Frontal cortex (tissue), 4 donors: ENCODE measurements around the gene TENM3. TPM values are rescaled to one million over a fixed set of nuclear protein-coding genes. Genes with fewer than 3 reads are reported as not detected.

Experiments used
- DNase-seq, 2 donors: peaks; one replicate each; pipeline ENCODE4 v3.0.0; 2012; ENCODE audit warnings: low spot score in 2 of 2
- FAIRE-seq: peaks from 2 replicates; lab custom pipeline; 2012; peaks lifted over from hg19 to GRCh38; lab: Jason Lieb, UNC
- total RNA-seq: library from RNA; depleted of rRNA; stranded (reverse); fragments of >200 nt; gene quantifications from one replicate; pipeline ENCODE4 v1.2.3, GENCODE V29; 2014
- donor health status: control.
- donor health status: control.
- donor health status: control.

Gene TENM3
- total RNA-seq, 1 donor from 2014 or later, result 78.3 TPM

DNA sequence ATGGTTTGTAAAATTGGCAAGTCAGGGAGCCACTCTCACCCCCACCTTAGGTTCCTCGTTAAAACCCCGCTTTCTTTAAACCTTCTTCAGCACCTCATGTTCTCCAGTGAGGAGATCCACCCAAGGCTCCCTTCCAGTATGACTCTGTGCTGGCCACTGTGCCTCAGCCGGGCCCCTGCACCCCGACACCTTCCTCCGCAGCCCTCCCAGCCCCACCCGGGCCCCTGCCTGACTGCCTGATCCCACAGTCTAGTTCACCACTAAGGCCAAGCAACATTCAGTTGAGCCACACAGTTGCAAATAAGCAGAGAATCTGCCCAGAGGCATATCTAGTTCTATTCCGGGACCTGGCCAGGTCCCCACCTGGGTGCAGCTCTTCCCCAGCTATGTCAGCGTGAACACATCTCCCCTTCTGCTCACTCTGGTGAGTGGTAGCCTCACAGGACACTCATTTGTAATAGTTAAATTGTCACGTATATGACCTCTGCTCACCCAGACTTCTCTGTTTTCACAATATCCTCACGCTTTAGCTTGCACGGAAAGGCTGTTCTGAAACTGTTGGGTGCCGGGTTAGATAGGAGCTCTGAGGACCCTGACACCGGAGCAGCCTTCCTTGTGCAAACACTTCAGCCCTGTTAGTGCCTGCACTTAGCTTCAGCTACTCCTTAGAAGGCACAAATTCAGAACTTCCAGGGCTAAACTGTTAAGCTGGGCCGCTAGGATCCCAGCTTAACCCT is 527.2 kb downstream of the TENM3 start:
- FAIRE-seq, result no peak
- no peak for DNase-seq

DNA sequence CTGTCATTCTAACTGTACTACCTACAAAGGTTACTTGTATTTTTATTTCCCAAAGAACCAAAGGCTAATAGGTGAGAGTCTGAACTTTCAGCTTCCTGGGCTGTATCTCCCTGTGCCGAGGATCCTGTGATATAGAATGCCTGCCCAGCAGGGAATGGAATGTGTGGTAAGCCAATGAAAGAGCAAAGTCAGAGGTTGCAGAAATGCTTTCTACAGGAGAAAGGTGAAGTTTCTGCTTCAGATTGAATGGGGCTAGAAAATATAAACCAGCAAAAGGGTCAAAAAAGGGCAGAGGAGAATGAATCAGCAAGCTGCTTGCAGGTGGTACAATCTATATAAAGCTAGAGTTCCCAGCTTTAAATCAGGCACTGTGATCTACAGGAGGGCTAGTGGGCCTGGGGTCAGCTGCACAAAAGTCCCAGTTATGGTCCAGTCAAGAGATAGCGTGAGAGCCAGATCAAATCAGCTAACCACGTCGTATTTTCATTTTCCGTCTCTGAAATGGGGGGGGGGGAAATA is 527.9 kb downstream of the TENM3 start:
- FAIRE-seq, result no peak
- DNase-seq, result no peak

DNA sequence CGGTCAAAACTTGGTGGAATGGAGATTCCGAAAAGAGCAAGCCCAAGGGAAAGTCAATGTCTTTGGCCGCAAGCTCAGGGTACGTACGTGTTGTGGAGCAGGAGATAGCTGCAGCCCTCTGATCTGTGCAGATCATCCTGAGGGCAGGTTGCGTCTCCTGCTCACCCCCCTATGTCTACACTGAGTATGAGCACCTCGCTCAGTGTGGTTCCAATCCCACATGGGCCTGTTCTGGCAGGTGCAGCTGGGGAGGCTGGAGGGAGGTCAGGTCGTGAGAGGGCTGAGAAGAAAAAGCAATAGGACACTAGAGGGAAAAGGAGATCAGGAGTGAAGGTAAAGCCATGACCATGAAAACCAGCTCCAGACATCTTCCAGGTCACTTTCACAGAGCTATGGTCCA is 531.9 kb downstream of the TENM3 start:
- DNase-seq (no peak), FAIRE-seq (no peak)

DNA sequence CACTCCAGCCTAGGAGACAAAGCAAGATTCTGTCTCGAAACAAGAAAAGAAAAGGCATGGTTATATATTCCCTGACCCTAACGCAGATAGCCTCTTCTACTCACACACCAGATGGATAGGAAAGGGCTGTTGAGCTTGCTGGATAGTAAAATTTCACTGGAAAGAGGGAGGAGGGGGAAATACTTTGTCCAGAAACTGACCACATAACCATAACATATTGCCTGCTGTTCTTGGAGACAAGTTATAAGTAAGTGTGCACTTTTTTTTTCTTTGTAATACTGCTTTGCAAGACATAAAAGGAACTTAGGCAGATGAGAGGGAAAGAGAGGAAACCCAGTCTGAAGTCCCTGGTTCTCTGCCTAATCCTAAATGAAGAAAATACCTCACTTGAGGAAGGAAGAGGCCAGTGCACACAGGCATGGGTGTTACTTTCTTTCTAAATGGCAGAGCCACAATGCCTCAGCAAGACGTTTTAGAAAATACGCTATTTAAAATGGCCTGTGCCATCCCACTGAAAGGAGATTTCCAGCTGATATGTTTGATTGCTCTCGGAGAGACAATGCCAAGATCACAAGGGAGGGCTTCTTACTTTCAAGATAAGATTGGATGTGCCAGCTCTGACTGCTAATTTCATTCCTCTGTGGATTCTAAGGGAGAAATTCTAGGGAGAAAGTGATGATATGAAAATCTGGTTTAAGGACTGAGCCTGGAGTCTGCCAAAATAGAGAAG is 533.3 kb downstream of the TENM3 start:
- FAIRE-seq (no peak), DNase-seq (no peak)

DNA sequence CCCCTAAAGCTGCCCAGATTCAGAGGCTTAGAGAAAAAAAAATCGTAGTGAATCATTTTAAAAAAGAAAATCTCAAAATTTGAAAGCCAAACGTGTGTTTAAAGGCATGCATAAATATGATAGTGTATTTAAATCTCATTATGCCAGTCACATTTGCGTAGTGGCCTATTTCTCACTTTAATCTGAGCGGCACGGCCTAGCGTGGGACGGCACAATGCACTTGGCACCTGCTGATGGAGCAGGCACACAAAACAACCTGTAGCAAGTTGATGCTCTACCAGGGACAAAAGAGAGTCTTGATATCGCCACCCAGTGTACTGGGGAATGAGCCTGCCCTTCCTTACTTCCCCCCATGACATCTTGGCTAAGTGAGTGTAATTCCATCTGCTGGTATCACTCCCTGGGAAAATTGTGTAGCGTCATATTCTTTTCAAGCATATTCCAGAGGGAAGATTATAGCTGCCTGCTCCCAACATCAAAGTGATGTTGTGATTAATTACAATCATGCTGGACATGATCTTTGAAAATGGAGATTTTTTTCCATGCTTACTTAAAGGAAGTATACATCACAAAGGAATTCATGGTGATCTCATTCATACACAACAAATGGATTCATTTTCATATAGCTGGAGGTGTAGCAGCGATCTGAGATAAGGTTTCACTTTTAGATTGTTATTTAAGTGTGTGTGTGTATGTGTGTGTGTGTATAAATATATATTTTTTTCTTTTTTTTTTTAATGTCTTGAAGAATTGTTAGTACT is 535.2 kb downstream of the TENM3 start:
- FAIRE-seq, result peak; percentile 83
- DNase-seq, result no peak

DNA sequence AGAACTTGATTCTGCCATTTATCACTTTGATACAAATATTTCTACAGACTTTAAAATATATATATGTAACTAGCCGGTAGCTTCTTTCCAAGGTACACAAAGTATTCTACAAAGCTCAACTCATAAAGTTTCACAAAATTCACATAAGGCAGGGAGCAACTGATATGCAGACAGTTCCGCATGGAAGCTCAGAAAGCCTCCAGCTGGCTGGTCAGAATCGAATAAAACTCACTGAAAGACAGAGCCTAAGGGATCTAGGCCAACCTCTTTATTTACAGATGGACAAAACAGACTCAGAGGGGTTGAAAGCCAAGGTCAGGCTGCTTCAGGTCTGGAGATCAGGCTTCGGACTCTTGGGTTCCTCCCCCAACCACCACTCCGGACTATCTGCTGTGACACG is 543.8 kb downstream of the TENM3 start:
- DNase-seq (no peak), FAIRE-seq (no peak)

DNA sequence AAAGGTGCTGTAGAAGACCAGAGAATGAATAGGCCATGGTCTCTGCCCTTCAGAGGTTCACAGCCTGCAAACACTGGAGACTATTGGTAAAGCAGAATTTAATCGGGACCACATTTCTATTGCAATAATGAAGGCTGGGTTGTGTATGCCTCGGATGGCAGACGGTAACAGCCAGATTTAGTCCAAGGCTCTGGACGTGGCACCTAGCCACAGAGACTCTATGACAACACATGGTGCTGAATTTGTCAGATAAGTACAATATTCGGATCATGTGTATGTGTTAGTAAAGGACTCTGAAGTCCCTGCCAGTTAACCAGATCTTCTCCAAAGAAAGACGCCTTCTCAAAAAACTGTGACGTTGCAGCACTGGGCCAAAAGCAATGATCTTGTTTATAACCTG is 545.0 kb downstream of the TENM3 start:
- FAIRE-seq, result no peak
- DNase-seq, result no peak

DNA sequence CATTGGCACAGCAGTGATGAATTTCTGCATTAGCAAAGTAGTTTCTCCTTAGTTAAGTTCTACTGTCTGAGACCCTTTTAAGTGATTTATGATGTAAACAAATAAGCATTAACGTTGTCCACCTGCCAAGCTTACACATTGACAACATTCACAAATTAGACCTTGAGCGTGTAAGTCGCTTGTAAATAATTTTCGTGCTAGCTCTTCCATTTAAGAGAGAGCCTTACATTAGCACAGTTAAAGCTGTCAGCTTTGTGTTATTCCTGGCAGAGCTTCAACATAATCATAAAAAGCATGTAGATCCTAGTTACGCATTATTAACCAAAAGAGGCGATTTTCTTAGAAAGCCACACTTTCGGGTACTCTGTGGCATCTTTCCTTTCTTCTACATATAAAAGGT is 546.3 kb downstream of the TENM3 start:
- FAIRE-seq (no peak), DNase-seq (no peak)

DNA sequence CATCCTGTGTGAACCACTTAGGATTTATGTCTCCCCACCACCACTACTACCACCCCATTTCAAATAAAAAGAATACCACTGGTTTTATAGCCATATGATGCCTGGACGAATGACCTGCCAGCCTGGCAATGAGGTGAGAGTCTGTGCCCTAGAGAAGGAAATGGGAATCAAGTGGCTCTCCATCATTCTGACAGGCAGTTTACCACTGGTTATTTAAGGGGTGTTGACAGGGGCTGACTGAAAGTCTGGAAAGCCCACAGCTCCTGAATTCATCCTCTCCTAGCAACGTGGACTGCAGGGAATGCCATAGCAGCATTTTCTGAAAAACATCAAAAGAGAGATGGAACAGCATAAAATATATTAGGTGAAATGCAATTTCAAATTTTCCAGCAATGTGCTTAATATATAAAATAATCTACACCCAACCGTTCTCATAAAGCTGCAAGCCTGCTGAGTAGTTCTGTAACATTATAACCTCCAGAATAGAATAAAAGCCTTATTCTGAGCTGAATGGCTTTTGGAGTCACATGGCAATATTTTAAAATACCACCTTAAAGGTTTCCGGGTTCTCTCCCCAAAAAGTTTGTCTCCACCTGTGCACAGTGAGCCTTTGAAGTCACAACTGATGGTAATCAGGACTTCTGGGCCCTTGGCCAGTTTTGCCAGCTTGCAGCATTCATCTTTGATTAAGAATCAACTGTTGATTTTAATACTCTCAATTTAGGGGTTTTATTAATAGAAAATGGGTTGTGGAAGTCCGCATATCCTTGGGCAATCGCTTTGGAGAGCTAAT is 552.4 kb downstream of the TENM3 start:
- DNase-seq (no peak), FAIRE-seq (no peak)

DNA sequence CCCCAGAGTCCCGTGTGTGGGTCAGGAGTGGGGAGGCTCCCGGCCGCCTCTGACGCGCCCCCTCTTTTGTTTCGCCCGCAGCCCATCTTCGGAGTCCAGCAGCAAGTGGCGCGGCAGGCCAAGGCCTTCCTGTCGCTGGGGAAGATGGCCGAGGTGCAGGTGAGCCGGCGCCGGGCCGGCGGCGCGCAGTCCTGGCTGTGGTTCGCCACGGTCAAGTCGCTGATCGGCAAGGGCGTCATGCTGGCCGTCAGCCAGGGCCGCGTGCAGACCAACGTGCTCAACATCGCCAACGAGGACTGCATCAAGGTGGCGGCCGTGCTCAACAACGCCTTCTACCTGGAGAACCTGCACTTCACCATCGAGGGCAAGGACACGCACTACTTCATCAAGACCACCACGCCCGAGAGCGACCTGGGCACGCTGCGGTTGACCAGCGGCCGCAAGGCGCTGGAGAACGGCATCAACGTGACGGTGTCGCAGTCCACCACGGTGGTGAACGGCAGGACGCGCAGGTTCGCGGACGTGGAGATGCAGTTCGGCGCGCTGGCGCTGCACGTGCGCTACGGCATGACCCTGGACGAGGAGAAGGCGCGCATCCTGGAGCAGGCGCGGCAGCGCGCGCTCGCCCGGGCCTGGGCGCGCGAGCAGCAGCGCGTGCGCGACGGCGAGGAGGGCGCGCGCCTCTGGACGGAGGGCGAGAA is 556.5 kb downstream of the TENM3 start:
- no peak for DNase-seq
- no peak for FAIRE-seq

DNA sequence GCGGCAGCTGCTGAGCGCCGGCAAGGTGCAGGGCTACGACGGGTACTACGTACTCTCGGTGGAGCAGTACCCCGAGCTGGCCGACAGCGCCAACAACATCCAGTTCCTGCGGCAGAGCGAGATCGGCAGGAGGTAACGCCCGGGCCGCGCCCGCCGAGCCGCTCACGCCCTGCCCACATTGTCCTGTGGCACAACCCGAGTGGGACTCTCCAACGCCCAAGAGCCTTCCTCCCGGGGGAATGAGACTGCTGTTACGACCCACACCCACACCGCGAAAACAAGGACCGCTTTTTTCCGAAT is 557.0 kb downstream of the TENM3 start:
- no peak for FAIRE-seq
- no peak for DNase-seq

DNA sequence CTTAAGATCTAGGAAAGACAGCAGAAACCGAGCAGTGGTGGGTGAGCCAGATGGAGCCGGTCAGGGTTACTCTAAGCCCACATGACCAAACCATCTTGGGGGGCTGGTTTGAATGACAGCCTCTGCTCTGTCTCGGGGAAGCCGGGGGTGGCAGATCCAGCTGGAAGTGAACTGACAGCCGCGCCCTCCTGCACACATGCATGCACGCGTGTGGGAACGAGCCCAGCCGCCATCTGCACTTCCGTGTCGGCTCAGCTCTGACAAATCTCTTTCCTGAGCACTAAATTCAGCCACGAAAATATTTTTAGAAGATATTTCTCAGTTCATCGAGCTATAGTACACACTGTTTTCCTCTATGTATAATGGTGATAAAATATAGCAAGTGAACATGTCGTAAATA is 558.4 kb downstream of the TENM3 start:
- peak in 1 of 2 donors; percentile 38 for DNase-seq
- no peak for FAIRE-seq

DNA sequence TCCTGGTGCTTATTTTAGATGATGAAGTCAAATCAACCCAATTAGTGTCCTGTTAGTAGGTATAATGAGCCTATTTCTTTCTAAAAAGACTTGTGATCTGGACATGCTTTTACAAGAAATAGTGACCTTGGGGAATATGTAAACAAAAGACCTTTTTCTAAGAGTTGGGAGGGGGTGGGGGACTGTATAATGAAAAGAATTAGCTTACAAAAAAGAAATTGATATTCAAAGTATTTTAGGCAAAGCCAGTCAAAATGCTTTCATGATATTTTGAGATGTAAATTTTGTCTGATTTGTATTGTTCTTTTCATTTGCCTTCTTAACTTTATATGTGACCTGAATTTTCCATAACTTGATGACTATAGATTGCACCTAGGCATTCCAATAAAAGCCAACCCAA is 559.4 kb downstream of the TENM3 start:
- FAIRE-seq, result no peak
- no peak for DNase-seq

DNA sequence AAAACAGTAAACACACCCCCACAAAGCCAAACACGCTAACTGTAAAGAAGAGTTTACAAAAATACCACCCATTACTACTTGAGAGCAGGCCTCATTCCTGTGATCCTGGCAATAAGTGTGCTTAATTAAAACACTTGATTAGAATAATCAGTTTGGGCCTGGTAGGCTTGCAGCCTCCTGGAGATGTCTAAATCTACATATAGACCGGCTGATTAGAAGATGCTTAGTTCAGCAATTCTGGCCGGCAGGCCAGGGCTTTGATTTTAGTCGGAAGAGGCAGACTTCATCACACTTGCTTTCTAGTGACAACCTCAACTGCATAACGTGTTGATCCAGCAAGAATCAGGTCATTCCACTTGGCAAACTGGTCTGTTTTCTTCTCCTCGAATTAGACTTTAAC is 560.0 kb downstream of the TENM3 start:
- FAIRE-seq (no peak), DNase-seq (no peak)

DNA sequence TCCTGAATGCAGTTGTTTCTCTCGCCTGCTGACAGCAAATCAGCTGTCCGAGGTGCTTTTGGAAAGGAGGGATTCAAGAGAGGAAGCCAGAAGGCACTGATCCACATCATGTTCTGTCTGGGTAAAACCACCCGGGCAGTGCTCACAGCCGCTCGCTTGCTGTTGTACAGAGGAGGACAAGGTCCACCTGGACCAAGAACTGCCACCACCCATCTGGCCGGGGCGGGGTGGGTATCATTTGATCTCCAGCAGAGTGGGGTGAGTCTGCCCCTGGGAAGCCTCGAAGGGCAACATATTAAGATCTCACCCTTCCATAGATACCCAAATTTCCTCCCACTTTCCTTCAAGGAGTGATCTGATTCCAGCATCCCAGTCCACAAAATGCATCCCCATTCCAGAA is 560.9 kb downstream of the TENM3 start:
- FAIRE-seq (no peak), DNase-seq (no peak)

DNA sequence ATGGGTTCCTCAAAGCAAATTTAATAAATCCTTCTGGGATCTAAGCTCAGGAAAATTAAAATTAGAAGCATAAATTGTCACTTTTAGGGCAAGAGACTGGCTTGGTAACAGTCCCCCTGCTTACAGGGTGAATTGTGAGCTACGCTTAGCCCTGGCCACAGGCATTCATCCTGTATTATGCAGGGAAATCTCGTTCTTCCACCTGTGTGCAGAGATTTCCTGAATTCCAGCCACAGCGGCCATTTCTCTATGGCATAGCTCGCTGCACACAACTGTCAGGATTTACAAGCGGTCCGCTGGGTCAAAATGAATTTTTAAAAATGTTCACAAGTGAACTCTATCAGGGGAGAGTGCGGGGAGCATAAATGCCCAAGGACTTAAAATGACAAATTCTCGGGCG is 562.1 kb downstream of the TENM3 start:
- DNase-seq (no peak), FAIRE-seq (no peak)

DNA sequence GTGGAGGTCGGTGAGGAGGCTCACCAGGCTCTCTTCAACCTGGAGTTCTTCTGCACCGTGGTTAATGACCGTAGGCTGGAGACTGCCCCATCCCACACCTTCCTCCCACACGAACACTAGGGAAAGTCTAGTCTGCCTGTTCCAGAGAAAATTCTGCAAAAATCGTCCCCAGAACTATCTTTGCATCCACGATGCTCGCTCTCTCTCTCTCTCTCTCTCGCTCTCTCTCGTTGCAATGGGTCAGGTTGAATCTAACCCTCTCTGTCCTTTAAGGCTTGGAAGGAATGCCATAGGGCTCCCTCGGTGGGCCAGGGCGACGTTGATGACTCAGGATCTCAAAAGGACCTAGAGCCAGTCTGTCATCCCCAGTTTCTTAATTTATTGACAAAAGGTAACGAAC is 562.5 kb downstream of the TENM3 start:
- DNase-seq, result no peak
- FAIRE-seq, result no peak

DNA sequence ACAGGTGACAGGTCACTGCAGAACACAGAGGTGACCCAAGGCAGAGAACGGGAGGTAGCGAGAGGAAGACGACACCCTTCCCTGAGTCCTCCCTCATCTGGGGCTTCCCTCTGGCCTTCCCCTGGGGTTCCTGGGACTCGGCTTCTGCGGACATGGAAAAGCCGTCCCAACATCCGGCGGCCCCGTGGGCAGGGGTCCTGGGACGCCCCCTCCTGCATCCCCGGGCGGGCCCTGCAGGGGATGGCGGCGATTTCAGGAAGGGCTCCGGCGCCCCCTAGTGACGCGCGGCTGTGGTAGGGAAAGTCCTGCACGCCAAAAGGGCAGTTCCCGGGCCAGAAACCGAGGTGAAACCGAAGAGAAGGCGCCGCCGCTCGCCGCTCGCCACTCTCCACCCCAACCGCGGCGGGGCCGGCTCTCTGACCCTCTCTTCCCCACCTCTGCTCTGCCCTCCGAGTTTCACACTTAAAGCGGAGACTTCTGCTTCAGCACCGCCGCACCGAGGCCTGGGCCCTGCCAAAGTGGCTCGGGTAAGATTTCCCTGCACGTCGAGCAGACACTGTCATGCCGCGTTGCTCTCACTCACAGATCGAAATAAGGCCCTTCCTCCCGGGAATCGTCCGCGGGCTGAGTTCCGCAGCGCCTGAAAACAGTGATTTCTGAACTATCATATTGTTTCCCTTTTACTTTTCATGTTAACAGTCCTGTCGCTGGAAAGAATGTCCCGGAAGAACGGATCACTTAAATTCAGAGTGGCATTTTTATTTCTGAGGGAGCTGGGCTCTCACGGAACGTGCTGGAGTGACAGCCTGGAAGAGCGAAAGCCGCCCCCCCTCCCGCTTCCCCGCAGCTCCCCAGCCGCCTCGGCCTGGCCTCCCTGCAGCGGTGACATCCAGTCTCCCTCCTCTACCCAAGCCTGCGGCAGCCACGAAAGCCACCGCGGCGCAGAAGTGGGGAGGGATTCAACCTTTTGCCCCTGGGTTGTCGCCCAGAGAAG is 563.4 kb downstream of the TENM3 start:
- DNase-seq, result peak; percentile 63 to 72
- no peak for FAIRE-seq
